Thymus (tissue), 11 donors: ENCODE results near the gene ETS1. TPM values are rescaled to one million over a fixed set of nuclear protein-coding genes. Genes with fewer than 3 reads are reported as not detected.

ENCODE experiments used
- DNase-seq, 9 donors: peaks; one replicate each; pipeline ENCODE4 v3.0.0-alpha.2; 2013; ENCODE audit warnings: low spot score in 9 of 9, low read depth in 6 of 9, missing footprints in 1 of 9
- H3K27ac ChIP-seq, 2 donors: one replicate each; pipeline ENCODE4 v1.5.1; 2013; ENCODE audit warnings: control low read depth in 1 of 2, low read depth in 1 of 2, low read length in 1 of 2, mild to moderate bottlenecking in 1 of 2, moderate library complexity in 1 of 2
- H3K27me3 ChIP-seq, 2 donors: one replicate each; pipeline ENCODE4 v1.5.1; 2013; ENCODE audit warnings: low read length in 1 of 2; ENCODE audit not compliant: control insufficient read depth in 2 of 2, insufficient read depth in 1 of 2
- H3K36me3 ChIP-seq, 2 donors: one replicate each; pipeline ENCODE4 v1.5.1; 2013; ENCODE audit warnings: low read length in 1 of 2, mild to moderate bottlenecking in 1 of 2, moderate library complexity in 1 of 2; ENCODE audit not compliant: control insufficient read depth in 2 of 2, insufficient read depth in 2 of 2
- H3K4me1 ChIP-seq, 2 donors: one replicate each; pipeline ENCODE4 v1.5.1; 2013; ENCODE audit warnings: low read length in 2 of 2; ENCODE audit not compliant: control insufficient read depth in 2 of 2, insufficient read depth in 2 of 2
- H3K4me3 ChIP-seq, 2 donors: one replicate each; pipeline ENCODE4 v1.5.1; 2013; ENCODE audit warnings: low read length in 2 of 2, control low read depth in 1 of 2, mild to moderate bottlenecking in 1 of 2
- H3K9me3 ChIP-seq, 2 donors: one replicate each; pipeline ENCODE4 v1.5.1; 2013; ENCODE audit warnings: low read length in 1 of 2, mild to moderate bottlenecking in 1 of 2; ENCODE audit not compliant: control insufficient read depth in 2 of 2, insufficient read depth in 1 of 2
- WGBS: extraction: QIAGEN DNeasy Blood & Tissue Kit; methylation state at CpG from one replicate; pipeline ENCODE4 v1.1.7; 2013; 5-methylcytosine and 5-hydroxymethylcytosine counted together
- polyA plus RNA-seq: library from polyadenylated mRNA; stranded (reverse); fragments of 200-250 nt; gene quantifications from one replicate; pipeline ENCODE4 v1.2.3, GENCODE V29; 2013
- total RNA-seq: library from RNA; stranded (reverse); fragments of 120-200 nt; gene quantifications from one replicate; pipeline ENCODE4 v1.2.4, GENCODE V29; 2013
- donor health status: healthy.

The ETS1 gene
- total and polyA plus RNA-seq, 2 donors, result 171 to 223 TPM

- Histone ChIP-seq H3K36me3 (peaks cover 42 to 92% of the 10 kb centered on the region in 2 donors), H3K4me3 (peak overlapping the region in 1 of 2 donors; percentile 20), H3K27me3 (no peaks in the 10 kb centered on the region), H3K9me3 (no peaks in the 10 kb centered on the region), H3K4me1 (peaks cover 71 to 84% of the 10 kb centered on the region in 2 donors), H3K27ac (peak overlapping the region; percentile 87 to 95)
- no peak for DNase-seq
Measured at GRCh38 chr11:128478305-128478704, 109.1 kb downstream of the ETS1 start.

GRCh38 chr11:128477811-128478210 is 109.5 kb downstream of the ETS1 start:
- peaks cover 39 to 92% of the 10 kb centered on the region in 2 donors for H3K36me3 ChIP-seq
- peak overlapping the region; percentile 93 to 95 for H3K27ac ChIP-seq
- H3K4me3 ChIP-seq, result peak overlapping the region in 1 of 2 donors; percentile 35
- no peaks in the 10 kb centered on the region for H3K27me3 ChIP-seq
- 85% methylated on average over 1 of the region's 1 CpG for WGBS
- no peak for DNase-seq
- H3K4me1 ChIP-seq, result peaks cover 71 to 84% of the 10 kb centered on the region in 2 donors
- no peaks in the 10 kb centered on the region for H3K9me3 ChIP-seq

- peak overlapping the region; percentile 93 to 95 for H3K27ac ChIP-seq
- H3K4me1 ChIP-seq, result peaks cover 71 to 84% of the 10 kb centered on the region in 2 donors
- H3K36me3 ChIP-seq, result peaks cover 39 to 92% of the 10 kb centered on the region in 2 donors
- H3K27me3 ChIP-seq, result no peaks in the 10 kb centered on the region
- H3K4me3 ChIP-seq, result peak overlapping the region; percentile 24 to 35
- WGBS, result 85% methylated on average over 3 of the region's 3 CpGs
- no peak for DNase-seq
- H3K9me3 ChIP-seq, result no peaks in the 10 kb centered on the region
Measured at GRCh38 chr11:128477278-128477677, 110.1 kb downstream of the ETS1 start.

GRCh38 chr11:128476729-128477128 is 110.6 kb downstream of the ETS1 start:
- Histone ChIP-seq H3K4me1 (peaks cover 75 to 84% of the 10 kb centered on the region in 2 donors), H3K36me3 (peaks cover 40 to 92% of the 10 kb centered on the region in 2 donors), H3K4me3 (peak overlapping the region; percentile 24 to 35)

GRCh38 chr11:128476049-128476448 is 111.3 kb downstream of the ETS1 start:
- H3K36me3 ChIP-seq, result peaks cover 40 to 90% of the 10 kb centered on the region in 2 donors
- H3K4me1 ChIP-seq, result peaks cover 75 to 84% of the 10 kb centered on the region in 2 donors
- WGBS, result 83% methylated on average over 1 of the region's 1 CpG

More at GRCh38 chr11:128476729-128477128, 110.6 kb downstream of the ETS1 start:
- peak overlapping the region; percentile 93 to 95 for H3K27ac ChIP-seq
- H3K27me3 ChIP-seq, result no peaks in the 10 kb centered on the region
- H3K9me3 ChIP-seq, result no peaks in the 10 kb centered on the region
- peak in 8 of 9 donors; percentile 77 to 98 (median 92) for DNase-seq
- WGBS, result 8% methylated on average over 7 of the region's 7 CpGs

GRCh38 chr11:128474036-128474874 is 113.1 kb downstream of the ETS1 start:
- Histone ChIP-seq H3K9me3 (no peaks in the 10 kb centered on the region), H3K36me3 (peaks cover 27 to 88% of the 10 kb centered on the region in 2 donors), H3K4me3 (peak overlapping the region; percentile 30 to 39), H3K27me3 (no peaks in the 10 kb centered on the region), H3K27ac (peak overlapping the region; percentile 94 to 95), H3K4me1 (peaks cover 74 to 84% of the 10 kb centered on the region in 2 donors)
- peak in 1 of 9 donors; percentile 70 for DNase-seq
- 67% methylated on average over 8 of the region's 8 CpGs for WGBS

More at GRCh38 chr11:128476049-128476448, 111.3 kb downstream of the ETS1 start:
- no peaks in the 10 kb centered on the region for H3K9me3 ChIP-seq
- DNase-seq, result no peak
- peak overlapping the region; percentile 88 to 95 for H3K27ac ChIP-seq
- peak overlapping the region; percentile 4 to 8 for H3K4me3 ChIP-seq
- no peaks in the 10 kb centered on the region for H3K27me3 ChIP-seq

GRCh38 chr11:128473636-128474035 is 113.7 kb downstream of the ETS1 start:
- Histone ChIP-seq H3K9me3 (no peaks in the 10 kb centered on the region), H3K36me3 (peaks cover 24 to 88% of the 10 kb centered on the region in 2 donors), H3K27me3 (no peaks in the 10 kb centered on the region), H3K4me3 (peak overlapping the region; percentile 30 to 39), H3K27ac (peak overlapping the region; percentile 94 to 95), H3K4me1 (peaks cover 76 to 86% of the 10 kb centered on the region in 2 donors)
- WGBS, result 46% methylated on average over 4 of the region's 4 CpGs
- DNase-seq, result peak in 1 of 9 donors; percentile 73

- DNase-seq, result peak in 1 of 9 donors; percentile 72
Measured at GRCh38 chr11:128472128-128473089, 114.9 kb downstream of the ETS1 start.

More at GRCh38 chr11:128472128-128473089, 114.9 kb downstream of the ETS1 start:
- WGBS, result 73% methylated on average over 11 of the region's 11 CpGs
- H3K4me3 ChIP-seq, result peak overlapping the region; percentile 30
- H3K36me3 ChIP-seq, result peaks cover 35 to 90% of the 10 kb centered on the region in 2 donors
- peak overlapping the region; percentile 95 to 96 for H3K27ac ChIP-seq
- H3K4me1 ChIP-seq, result peaks cover 78 to 88% of the 10 kb centered on the region in 2 donors
- H3K9me3 ChIP-seq, result no peaks in the 10 kb centered on the region
- no peaks in the 10 kb centered on the region for H3K27me3 ChIP-seq
